ENCODE data around the gene DNAJA2.

DNA sequence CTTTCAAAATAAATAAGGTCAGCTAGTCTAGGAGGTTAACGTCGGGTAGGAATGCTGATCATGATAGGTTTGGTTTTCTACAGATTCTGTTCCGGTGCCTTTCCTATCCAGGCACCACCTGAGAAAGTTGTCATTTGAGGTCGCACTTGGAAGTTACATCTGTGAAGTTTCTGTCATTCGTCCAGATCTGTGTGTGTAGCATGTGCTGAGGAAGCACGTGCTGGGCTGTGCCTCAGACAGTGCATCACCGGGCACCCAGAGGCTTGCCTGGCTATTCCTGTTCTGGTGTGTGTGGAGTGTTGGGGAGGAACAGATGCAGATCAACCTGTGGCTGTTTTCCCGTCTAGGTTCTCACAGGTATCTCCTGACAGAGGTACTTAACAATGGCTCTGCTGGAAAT is 42.6 kb downstream of the DNAJA2 start:
- TF ChIP-seq POLR2A (IDR thresholded peaks at IDR 0.05; ENCODE audit: low read depth, low read length) (no peak), PAX5 (IDR thresholded peaks at IDR 0.05; ENCODE audit: insufficient read depth, low read length, severe bottlenecking) (no peak), POLR2AphosphoS5 (IDR thresholded peaks at IDR 0.05; ENCODE audit: low read depth, low read length) (no peak), TAF1 (IDR thresholded peaks at IDR 0.05; ENCODE audit: low read depth, low read length) (no peak), SPI1 (IDR thresholded peaks at IDR 0.05; ENCODE audit: low read depth, low read length) (no peak), POU2F2 (IDR thresholded peaks at IDR 0.05; ENCODE audit: low read depth, low read length) (no peak)

Measured in GM12891 (cell line).